Activated CD8-positive, alpha-beta T cell treated with anti-CD3 and anti-CD28 coated beads for 36 hours (primary cell): ENCODE measurements around the gene PTPRK. TPM values are rescaled to one million over a fixed set of nuclear protein-coding genes. Genes with fewer than 3 reads are reported as not detected.
"Not testable (repeated sequence)": the region's sequence is repeated elsewhere in the genome, so short reads cannot be mapped to it uniquely, and the experiment has no call there.

Experiments used
- ATAC-seq: fragments of 200-7000 bp; cut with Tn5 transposase; one replicate; pipeline ENCODE4 v1.10.0; 2021; ENCODE audit warnings: mild to moderate bottlenecking, moderate library complexity
- CTCF ChIA-PET: fragments of 350-600 bp; sonication (Branson Sonifier 250); formaldehyde crosslinking; loops from one replicate; lab custom pipeline; 2021; ENCODE audit warnings: antibody characterized with exemption; lab: Charles Lee
- POLR2A ChIA-PET: fragments of 350-600 bp; sonication (Branson Sonifier 250); formaldehyde crosslinking; loops from one replicate; lab custom pipeline; 2021; ENCODE audit warnings: antibody characterized with exemption; lab: Charles Lee
- DNase-seq: peaks from one replicate; pipeline ENCODE4 v3.0.0-alpha.2; 2020
- H3K27ac Mint-ChIP-seq: one replicate; pipeline ENCODE4 v1.8.0; 2021; ENCODE audit warnings: mild to moderate bottlenecking, mixed read lengths
- H3K27me3 Mint-ChIP-seq: one replicate; pipeline ENCODE4 v1.8.0; 2021; ENCODE audit warnings: mixed read lengths
- H3K36me3 Mint-ChIP-seq: one replicate; pipeline ENCODE4 v1.8.0; 2021; ENCODE audit warnings: low read depth, mixed read lengths
- H3K4me1 Mint-ChIP-seq: one replicate; pipeline ENCODE4 v1.8.0; 2021; ENCODE audit warnings: low read depth, mixed read lengths
- H3K4me3 Mint-ChIP-seq: one replicate; pipeline ENCODE4 v1.8.0; 2021; ENCODE audit warnings: mild to moderate bottlenecking, moderate library complexity, mixed read lengths
- H3K9me3 Mint-ChIP-seq: one replicate; pipeline ENCODE4 v1.8.0; 2021; ENCODE audit warnings: mixed read lengths
- CTCF ChIP-seq: fragments of 200-600 bp; IDR thresholded peaks from one replicate; pipeline ENCODE4 v1.8.0; 2022; ENCODE audit warnings: antibody characterized with exemption, mild to moderate bottlenecking
- intact Hi-C: fragments of 100-400 bp; cut with micrococcal nuclease; formaldehyde crosslinking; loops from one replicate; pipeline ENCODE4 v1.10.0; 2022
- total RNA-seq, 2 experiments: library from RNA; stranded (reverse); gene quantifications; one replicate each; pipeline ENCODE4 v1.2.3, GENCODE V29; 2021

Gene PTPRK
- total RNA-seq, 2 experiments from 2014 or later: 7.7 to 8.9 TPM

GRCh38 chr6:128487746-128488145 is 32.7 kb downstream of the PTPRK start:
- CTCF ChIA-PET: no interaction called here
- H3K36me3 Mint-ChIP-seq: no peaks in the 10 kb centered on the region
- POLR2A ChIA-PET: no interaction called here
- H3K4me1 Mint-ChIP-seq: no peaks in the 10 kb centered on the region
- ATAC-seq (no peak), DNase-seq (no peak)
- intact Hi-C loops: no loop called here
- peaks cover 1% of the 10 kb centered on the region for H3K27me3 Mint-ChIP-seq
- no peaks in the 10 kb centered on the region for H3K9me3 Mint-ChIP-seq
- no peak overlapping the region for H3K27ac Mint-ChIP-seq
- no peak for TF ChIP-seq CTCF
- H3K4me3 Mint-ChIP-seq: no peak overlapping the region

GRCh38 chr6:128487055-128487454 is 33.3 kb downstream of the PTPRK start:
- no peak for ATAC-seq
- Mint-ChIP-seq H3K36me3 (no peaks in the 10 kb centered on the region), H3K9me3 (no peaks in the 10 kb centered on the region), H3K4me1 (no peaks in the 10 kb centered on the region), H3K27me3 (peaks cover 1% of the 10 kb centered on the region), H3K4me3 (no peak overlapping the region), H3K27ac (no peak overlapping the region)
- no peak for DNase-seq
- intact Hi-C loops: no loop called here
- ChIA-PET POLR2A (no interaction called here), CTCF (no interaction called here)
- no peak for TF ChIP-seq CTCF

- H3K27me3 Mint-ChIP-seq, H3K4me1 Mint-ChIP-seq, H3K36me3 Mint-ChIP-seq, POLR2A ChIA-PET, ATAC-seq, intact Hi-C loops, H3K27ac Mint-ChIP-seq, H3K9me3 Mint-ChIP-seq, H3K4me3 Mint-ChIP-seq, CTCF ChIA-PET, DNase-seq: not testable (repeated sequence)
Measured at GRCh38 chr6:128486580-128486979, 33.8 kb downstream of the PTPRK start.

- intact Hi-C loops: no loop called here
- CTCF ChIA-PET: no interaction called here
- peaks cover 10% of the 10 kb centered on the region for H3K4me1 Mint-ChIP-seq
- no peak for ATAC-seq
- no peak for DNase-seq
- H3K36me3 Mint-ChIP-seq: no peaks in the 10 kb centered on the region
- POLR2A ChIA-PET: no interaction called here
- TF ChIP-seq CTCF: no peak
- H3K27ac Mint-ChIP-seq: no peak overlapping the region
- peaks cover 1% of the 10 kb centered on the region for H3K27me3 Mint-ChIP-seq
- H3K9me3 Mint-ChIP-seq: no peaks in the 10 kb centered on the region
- no peak overlapping the region for H3K4me3 Mint-ChIP-seq
Measured at GRCh38 chr6:128483472-128484135, 36.8 kb downstream of the PTPRK start.

- TF ChIP-seq CTCF: no peak
- intact Hi-C loops: no loop called here
Measured at GRCh38 chr6:128482642-128483041, 37.8 kb downstream of the PTPRK start.

More at GRCh38 chr6:128482642-128483041, 37.8 kb downstream of the PTPRK start:
- Mint-ChIP-seq H3K9me3 (no peaks in the 10 kb centered on the region), H3K4me3 (no peak overlapping the region), H3K4me1 (peaks cover 18% of the 10 kb centered on the region), H3K27ac (no peak overlapping the region), H3K36me3 (no peaks in the 10 kb centered on the region), H3K27me3 (peaks cover 1% of the 10 kb centered on the region)
- ChIA-PET CTCF (no interaction called here), POLR2A (no interaction called here)
- ATAC-seq: no peak
- no peak for DNase-seq
